Activated CD4-positive, alpha-beta T cell treated with anti-CD3 and anti-CD28 coated beads for 24 hours (primary cell): Measurements from ENCODE around the gene ARRDC5.
"Not testable (repeated sequence)": the region's sequence is repeated elsewhere in the genome, so short reads cannot be mapped to it uniquely, and the experiment has no call there.

Experiments
- DNase-seq, 2 donors: peaks; one replicate each; pipeline ENCODE4 v3.0.0-alpha.2; 2020; ENCODE audit warnings: low read depth in 2 of 2

The ARRDC5 gene

GRCh38 chr19:4902796-4903195, at the start of gene ARRDC5:
ARRDC5 (minus strand) TSS chr19:4902896; CDS start chr19:4902825, 71 bp downstream.
- DNase-seq, result no peak

GRCh38 chr19:4951656-4952055, 49.0 kb upstream of the ARRDC5 start:
- DNase-seq, result no peak

DNA sequence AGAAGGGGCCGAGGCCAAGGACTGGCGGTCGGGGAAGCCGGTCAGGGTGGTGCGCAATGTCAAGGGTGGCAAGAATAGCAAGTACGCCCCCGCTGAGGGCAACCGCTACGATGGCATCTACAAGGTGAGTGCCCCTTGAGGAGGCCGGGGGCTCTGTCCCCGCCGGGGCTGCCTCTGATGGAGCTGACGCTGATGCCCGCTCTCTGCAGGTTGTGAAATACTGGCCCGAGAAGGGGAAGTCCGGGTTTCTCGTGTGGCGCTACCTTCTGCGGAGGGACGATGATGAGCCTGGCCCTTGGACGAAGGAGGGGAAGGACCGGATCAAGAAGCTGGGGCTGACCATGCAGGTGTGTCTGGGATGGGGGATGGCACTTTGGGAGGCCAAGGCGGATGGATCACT, 48.0 kb upstream of the ARRDC5 start:
- not testable (repeated sequence) for DNase-seq

GRCh38 chr19:4941638-4942169, 39.0 kb upstream of the ARRDC5 start:
- not testable (repeated sequence) for DNase-seq

- no peak for DNase-seq
Observed at GRCh38 chr19:4939466-4939865, 36.8 kb upstream of the ARRDC5 start.

- DNase-seq, result not testable (repeated sequence)
Observed at GRCh38 chr19:4938461-4938860, 35.8 kb upstream of the ARRDC5 start.

- DNase-seq, result no peak
Observed at GRCh38 chr19:4937060-4937459, 34.4 kb upstream of the ARRDC5 start.

GRCh38 chr19:4935444-4935843, 32.7 kb upstream of the ARRDC5 start:
- DNase-seq, result no peak

- DNase-seq, result no peak
Observed at GRCh38 chr19:4933528-4933927, 30.8 kb upstream of the ARRDC5 start.

GRCh38 chr19:4932711-4933110, 30.0 kb upstream of the ARRDC5 start:
- no peak for DNase-seq

GRCh38 chr19:4930664-4931063, 28.0 kb upstream of the ARRDC5 start:
- no peak for DNase-seq

- no peak for DNase-seq
Observed at GRCh38 chr19:4929186-4929585, 26.5 kb upstream of the ARRDC5 start.

- no peak for DNase-seq
Observed at GRCh38 chr19:4923276-4923747, 20.6 kb upstream of the ARRDC5 start.

- no peak for DNase-seq
Observed at GRCh38 chr19:4922530-4923275, 20.0 kb upstream of the ARRDC5 start.

DNA sequence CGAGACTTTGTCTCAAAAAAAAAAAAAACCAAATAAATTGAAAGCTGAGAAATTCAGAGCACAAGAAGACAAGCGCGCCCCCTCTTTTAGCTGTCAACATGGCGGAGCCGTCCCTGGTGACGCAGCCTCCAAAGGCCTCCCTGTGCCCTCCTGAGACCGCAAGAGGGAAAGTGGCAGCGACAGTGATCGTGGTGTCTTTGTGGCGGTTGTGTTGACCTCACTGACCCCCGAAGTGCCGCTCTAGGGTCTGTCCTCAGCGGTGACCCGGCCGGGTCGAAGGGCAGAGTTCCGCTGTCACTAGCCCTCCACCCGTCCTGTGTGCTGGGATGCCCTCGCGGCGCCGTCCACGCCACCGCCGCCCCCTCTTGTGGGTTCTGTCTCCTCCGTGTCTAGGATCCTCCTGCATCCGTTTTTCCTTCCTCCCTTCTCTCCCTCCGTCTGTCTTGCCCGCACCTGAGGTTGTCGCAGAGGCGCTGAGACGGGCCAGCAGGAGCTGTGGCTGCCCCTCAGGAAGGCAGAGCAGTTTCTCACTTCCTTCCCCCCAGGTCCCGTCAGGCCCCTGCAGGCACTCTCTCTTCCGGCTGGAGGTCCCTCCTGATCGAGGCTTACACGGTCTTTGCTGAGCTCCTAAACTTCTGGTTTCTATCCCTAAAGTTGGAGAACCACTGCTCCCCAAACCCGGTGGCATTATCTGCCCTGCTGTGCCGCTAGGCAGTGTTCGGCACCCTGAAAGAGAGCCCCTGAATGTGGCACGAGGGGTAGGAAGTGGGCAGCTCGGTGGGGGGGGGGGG, 13.8 kb upstream of the ARRDC5 start:
- DNase-seq, result no peak

DNA sequence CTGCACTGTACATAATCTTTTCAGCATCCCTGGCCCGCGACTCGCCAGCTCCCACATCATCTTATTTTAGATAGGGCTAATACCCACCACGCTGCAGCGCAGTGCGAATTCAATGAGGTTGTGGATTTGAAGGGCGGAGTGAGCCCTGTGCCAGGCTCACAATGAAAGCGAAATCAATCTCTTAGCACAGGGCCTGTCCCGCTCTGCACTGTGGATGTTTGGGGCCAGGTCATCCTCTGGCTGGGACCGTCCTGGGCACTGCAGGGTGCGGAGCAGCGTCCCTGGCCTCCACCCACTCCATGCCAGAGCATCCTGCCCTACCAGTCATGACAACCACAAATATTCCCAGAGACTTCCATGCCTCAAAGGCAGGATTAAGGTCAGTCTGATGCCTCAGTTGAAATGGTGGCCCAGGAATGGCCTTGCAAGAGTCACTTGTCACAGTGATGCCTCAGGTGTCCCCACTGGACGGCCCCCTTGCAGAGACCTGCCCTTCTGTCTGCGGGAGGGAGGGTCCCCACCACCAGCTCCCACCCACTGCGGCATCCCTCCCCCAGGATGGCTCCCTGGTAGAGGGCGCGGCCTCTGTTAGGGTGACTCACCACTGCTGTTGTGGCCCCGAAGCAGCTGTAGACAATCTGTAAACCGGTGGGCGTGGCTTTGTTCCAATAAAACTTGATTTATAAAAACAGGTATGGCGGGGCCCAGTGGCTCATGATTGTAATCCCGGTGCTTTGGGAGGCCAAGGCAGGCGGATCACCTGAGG, 12.2 kb upstream of the ARRDC5 start:
- DNase-seq, result peak; percentile 56 to 57

GRCh38 chr19:4913996-4914735, 11.5 kb upstream of the ARRDC5 start:
- DNase-seq, result no peak

DNA sequence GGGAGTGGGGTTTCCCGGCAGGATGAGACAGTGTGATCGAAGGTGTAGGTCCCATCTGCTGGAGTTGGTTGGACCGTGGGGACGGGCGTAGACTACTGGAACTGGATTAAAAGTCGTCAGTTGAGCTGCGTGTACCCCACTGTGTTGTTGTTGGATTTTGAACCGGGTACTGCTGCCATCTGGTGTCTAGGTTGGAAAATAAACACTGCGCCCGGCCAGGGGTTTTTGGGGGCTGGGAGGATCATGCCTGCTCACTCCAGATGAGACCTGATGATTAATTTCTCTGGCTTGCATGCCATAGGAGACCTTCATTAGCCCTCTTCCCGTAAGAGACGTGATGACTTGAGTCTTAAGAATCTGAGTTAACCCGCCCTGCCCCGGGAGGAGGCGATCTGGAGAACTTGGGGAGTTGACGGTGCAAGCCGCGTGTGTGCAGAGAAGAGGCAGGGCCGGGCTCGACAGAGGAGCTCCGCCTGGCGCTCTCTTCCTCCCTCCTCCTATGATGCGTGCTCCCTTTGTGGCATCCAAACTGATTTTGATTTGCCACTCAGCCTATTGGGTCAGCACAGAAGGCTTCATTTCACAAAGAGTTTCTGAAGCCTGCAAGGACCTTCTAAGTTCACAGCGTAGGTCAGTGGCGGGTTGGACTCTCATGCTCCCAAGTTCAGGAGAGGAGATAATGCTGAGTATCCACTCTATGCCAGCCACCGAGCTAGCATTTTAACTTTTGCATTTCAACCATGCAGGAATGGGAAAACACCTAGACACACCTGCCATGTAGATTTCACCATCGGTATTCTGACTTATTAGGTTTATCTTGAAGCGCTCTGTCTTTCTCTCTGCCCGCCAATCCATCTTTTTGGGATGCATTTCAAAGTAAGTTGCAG, 9.3 kb upstream of the ARRDC5 start:
- peak; percentile 58 to 60 for DNase-seq

DNA sequence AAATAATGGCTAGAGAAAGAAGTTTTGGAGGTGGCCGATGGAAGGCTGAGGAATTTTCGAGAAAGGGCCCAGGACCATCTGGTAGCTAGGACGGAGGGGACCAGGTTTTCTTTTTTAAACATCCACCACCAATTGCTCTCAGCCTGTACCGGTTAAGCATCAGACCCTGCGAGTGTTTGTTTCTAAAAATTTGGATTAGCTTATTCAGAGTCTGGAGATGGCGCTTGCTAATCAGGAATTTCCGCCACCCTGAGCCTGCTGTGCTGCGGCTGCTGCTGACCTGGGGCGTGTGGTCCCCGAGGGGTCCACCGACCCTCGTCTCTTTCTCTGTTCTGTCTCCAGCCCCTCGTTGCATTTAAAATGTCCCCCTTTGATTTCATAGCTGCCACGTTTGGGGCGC, 8.6 kb upstream of the ARRDC5 start:
- DNase-seq, result no peak

DNA sequence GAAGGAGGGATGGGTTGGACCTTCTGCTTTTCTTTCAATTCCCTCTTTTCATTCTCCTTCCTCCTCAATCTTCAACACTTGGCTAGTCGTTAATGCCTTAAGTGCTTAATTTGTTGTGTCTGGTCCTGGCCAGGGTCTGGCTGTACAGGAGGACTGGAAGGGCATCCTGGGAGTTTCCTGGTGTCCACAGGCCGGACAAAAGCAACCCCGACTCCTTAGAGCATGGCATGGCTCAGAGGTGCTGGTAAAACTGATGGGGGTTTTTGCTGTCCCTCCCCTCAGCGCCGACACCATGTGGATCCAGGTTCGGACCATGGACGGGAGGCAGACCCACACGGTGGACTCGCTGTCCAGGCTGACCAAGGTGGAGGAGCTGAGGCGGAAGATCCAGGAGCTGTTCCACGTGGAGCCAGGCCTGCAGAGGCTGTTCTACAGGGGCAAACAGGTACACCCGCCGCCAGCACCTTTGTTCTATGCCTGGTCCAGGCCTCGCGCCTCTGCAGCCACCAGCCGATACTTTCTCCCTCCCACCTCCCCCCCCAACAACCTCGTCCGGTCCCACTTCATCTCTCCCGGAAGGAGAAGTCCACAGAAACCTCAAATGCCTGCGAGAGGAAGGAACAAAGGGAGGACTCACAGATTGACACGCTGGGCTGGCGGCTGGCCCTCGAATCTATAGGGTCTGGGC, 8.0 kb upstream of the ARRDC5 start:
- DNase-seq, result no peak
